Measurements from ENCODE around the gene MEMO1.

GRCh38 chr2:31932589-31932988 lies 78.2 kb downstream of the MEMO1 start:
- TF ChIP-seq CTCF (IDR thresholded peaks at IDR 0.05), result no peak
- TF ChIP-seq POLR2A (IDR thresholded peaks at IDR 0.05), result no peak
